HG03575 (cell line): ENCODE measurements around the gene VWA7.

Experiments
- ATAC-seq: cut with Tn5 transposase; IDR thresholded peaks from one replicate; pipeline ENCODE4 v1.9.1; 2021; ENCODE audit not compliant: unreplicated experiment, insufficient number of reproducible peaks, low FRiP score; ENCODE audit errors: extremely low read depth

VWA7 gene

DNA sequence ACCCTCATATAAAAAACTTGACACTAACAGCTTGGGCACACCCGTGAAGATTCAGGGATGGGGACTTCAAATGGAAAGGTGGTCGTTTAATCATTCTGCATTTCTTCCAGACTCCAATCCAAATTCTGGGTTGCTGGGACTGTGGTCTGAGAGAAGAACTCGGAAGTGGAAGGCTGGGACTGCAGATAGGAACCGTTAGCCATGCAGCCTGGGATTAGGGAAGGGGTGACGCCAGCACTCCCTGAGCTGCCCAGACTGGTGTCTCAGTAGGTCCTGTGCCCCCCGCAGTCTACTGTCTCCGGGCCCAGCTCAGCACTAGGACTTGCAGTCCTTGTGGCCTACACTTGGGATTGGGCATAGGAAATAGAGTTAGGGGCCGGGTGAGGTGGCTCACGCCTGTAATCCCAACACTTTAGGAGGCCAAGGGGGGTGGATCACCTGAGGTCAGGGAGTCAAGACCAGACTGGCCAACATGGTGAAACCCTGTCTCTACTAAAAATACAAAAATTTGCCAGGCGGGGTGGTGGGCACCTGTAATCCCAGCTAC is 40.3 kb downstream of the VWA7 start:
- no peak for ATAC-seq

DNA sequence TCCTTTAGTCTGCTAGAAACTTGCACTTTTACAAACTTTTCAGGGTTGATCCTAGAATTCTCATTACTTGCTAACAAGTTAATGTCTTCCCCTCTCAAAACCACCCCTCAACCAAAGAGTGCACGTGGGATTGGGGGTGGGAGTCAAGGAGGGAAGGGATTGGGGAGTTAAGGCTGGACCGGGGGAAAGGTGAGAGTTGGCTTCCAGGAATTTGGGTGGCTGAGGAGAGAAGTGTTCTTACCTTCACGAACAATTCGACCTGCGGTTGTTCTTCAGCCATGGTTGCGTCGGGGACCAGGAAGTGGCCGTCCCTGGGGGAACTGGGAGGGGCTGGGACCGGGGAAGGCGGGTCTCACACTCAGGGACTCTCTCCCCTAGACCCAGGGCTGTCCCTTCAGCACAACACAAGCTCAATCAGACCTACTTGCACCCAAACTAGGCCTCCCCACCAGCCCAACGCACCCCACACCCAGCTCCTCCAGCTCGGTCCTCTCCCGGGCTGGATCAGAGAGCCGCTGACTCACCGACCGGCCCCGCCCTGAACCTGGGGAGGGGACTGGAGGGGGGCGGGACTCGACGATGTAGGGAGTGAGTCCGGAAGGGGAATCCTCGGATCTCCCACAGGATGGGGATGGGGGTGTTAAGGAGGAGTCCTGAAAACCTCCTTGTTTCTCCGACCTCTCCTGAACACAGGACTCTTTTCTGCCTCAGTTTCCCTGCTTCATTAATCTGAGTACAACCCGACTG is 40.9 kb downstream of the VWA7 start, which contains the start of gene CLIC1:
TSS of gene CLIC1 (minus strand) at position 510 of the 747 bp plus-strand sequence. CDS start at position 280, 230 bp downstream.
- no peak for ATAC-seq

DNA sequence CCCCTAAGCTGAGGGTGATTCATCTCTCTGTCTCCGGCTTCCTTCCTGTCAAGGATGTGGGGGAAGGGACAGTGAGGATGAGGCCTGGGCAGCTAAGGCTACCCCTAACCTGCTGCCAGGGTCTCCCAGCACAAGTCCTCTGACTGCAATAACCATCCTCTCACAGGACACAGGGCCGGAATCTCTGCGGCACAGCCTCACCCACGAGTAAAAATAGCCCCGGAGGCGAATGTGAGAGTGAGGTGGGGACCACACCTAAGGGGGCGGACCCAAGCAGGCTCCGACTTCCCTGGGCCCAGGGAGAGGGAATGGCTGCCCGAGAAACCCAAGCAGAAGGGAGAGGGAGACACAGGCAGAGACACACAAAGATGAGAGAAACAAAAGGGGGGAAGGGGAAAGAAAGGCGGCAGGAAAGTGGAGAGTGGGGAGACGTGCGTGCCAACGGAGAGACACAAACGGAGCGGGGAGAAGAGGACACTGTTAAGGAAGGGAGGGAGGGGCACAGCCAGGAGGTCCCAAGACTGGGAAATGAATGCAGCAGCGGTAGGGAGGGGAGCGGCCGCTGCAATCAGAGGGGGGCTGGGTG is 42.2 kb downstream of the VWA7 start:
- ATAC-seq, result no peak

DNA sequence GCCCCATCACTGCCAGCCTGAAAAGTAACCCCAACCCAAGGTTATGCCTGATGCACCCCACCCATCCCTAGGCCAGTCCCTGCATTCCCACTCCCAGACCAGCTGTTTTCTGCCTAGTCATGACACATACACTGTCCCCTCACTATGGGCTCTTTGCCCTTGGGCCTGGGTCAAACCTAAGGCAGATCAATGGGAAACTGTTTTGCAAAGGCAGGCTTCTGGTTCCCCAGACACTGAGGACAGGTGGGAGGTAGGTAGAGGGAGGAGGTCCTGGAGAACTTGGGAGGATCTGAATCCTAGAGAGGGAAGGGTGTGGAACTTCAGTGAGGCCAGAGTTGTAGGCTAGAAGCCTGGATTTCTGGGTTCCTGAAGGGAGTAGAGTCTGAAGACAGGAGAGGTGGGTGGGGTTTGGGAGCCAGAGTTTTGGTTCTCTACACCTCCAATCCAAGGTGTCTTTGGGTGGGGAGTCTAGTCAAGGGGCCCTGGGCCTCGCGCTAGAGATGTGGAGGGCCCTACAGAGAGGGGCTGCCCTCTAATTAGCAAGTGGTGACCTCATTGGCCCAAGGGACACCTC is 42.8 kb downstream of the VWA7 start:
- no peak for ATAC-seq

DNA sequence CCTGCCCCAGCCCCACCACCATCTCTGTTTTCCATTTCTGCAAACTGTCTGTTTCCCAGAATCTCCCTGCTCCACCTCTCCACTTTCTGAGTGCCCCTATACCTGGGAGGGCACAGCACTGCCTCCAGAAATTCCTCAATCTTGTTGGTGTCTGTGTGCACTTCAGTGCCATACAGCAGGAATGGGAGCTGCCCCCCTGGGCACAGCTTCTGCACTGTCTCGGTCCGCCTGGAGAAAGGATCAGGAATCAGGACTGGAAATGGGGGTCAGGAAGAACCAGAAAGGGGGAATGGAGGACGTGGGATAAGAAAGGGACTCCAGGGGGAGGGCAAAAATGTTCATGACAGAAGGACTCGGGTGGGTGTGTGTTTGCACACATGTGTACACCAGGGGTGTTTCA is 43.4 kb downstream of the VWA7 start:
- no peak for ATAC-seq

DNA sequence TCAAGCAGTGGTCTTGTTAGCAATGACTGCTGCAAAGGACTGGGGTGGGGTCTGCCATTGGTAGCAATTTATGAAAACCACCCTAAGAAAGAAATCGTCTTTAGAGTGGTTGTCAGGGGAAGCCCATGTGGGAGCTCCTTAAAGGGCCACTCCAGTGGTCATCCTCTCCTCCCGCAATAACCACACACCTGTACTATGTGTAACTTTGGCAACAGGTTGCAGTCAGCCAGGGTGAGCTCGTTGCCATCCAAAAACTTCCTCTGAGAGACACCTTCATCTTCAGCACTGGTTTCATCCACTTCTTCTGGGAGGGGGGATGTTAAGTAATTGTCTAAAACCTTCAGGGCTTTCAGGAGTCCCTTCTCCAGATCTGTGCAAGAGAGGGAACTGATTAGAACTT is 45.1 kb downstream of the VWA7 start:
- ATAC-seq, result no peak

DNA sequence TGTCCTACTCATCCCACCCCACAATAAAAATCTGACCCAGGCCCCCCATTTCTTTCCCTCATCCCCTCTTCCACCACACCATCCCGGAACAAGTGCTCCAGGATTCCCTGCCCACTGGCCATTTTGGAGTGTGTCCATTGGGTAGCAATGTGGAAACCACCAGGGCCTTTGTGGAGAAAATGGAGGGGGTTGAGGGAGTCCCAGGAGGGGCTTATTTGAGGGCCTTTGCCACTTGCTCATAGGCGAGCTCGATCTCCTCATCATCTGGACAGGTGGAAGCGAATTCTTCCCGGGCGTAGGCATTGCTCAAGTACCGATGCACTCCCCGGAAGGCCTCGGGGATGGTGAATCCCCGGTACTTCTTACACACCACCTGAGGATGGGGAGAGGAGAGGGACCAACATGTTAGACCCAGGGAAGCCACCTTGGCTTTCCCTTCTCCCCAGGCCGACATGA is 46.5 kb downstream of the VWA7 start:
- no peak for ATAC-seq

DNA sequence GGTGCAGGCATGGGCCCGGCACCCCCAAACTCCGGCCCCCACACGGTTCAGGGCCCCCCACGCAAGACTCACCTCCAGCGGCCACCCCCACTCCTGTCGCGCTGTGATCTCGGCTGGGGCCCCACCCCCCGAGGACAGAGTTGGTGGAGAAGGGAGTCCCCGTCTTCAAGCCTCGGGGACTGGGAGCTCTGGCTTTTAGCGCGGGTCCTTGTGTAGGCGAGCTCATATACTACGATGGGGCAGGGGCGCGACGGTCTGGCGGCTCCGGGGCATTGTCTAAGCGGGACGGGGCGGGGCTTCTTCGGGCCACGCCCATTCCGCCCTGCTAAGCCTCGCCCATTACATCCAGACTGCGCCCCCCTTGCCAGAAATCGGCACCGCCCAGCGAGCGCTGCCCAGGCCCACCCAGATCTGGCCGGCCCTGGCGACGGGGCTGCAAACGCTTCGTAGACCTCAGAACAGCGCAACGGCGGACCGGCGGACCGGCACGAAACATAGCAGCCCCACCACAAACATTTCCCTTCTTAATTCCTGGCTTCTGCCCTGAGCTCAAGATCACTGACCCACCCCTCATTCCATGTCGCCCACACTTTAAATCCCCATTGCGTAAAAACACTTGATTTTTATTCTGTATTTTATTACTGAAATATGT is 47.0 kb downstream of the VWA7 start:
- ATAC-seq, result no peak

DNA sequence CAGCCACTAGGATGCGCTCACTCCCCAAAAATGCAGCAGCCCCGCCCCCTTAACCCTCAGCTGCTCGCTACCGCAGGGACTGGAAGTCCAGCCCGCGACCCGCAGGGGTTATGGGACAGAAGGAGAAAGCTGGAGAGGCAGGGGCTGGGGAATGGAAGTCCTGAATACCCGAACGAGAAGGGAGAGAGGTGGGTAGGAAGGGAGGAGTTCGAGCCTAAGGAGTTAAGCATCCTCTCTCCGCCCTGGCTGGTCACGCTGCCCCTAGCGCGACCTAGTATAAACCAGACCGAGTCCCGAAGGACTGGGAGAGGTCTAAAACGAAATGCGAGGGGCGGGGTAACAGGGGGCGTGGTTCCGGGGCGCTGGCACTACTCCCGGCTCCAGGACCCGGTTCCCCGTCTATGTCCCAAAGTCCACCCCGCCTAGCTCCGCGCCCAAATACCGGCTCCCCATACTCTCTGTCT is 47.6 kb downstream of the VWA7 start:
- ATAC-seq, result no peak

DNA sequence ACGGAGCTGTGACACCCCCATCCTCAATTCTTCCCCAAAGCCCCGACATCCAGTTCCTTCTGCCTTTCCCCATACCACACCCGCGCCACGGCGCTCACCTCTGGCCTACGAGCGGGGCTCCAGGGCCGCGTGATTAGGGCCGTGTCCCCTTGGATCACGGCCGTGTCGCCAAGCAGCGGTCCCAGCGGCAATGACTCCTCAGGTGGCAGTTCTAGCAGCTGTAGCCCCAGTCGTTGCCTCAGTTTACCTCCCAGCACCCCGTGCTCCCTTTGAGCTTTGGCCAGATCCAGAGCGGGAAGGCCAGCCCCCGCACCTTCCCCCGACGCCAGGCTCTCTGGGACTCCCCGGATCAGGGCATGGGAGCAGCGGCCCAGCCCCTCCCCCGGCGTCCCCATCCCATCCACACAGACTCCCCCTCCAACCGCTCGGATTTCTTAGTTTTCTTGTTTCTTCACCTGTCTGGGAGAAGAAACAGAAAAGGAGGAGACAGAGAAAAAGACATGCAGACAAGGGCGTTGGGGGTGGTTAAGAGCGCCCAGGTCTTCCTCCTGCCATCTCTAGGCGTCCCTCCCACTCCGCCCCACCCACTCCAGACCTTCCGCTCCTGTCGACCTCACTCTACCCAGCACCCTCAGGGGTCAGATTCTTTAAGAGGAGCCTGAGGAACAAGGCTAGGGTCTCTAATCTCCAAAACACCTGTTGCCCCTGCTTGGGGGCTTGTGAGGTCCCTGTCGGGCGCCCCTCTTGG is 48.2 kb downstream of the VWA7 start, which contains the start of gene DDAH2:
TSS of gene DDAH2 (minus strand) at position 533 of the 748 bp plus-strand sequence. CDS start at position 395, 138 bp downstream.
- no peak for ATAC-seq

DNA sequence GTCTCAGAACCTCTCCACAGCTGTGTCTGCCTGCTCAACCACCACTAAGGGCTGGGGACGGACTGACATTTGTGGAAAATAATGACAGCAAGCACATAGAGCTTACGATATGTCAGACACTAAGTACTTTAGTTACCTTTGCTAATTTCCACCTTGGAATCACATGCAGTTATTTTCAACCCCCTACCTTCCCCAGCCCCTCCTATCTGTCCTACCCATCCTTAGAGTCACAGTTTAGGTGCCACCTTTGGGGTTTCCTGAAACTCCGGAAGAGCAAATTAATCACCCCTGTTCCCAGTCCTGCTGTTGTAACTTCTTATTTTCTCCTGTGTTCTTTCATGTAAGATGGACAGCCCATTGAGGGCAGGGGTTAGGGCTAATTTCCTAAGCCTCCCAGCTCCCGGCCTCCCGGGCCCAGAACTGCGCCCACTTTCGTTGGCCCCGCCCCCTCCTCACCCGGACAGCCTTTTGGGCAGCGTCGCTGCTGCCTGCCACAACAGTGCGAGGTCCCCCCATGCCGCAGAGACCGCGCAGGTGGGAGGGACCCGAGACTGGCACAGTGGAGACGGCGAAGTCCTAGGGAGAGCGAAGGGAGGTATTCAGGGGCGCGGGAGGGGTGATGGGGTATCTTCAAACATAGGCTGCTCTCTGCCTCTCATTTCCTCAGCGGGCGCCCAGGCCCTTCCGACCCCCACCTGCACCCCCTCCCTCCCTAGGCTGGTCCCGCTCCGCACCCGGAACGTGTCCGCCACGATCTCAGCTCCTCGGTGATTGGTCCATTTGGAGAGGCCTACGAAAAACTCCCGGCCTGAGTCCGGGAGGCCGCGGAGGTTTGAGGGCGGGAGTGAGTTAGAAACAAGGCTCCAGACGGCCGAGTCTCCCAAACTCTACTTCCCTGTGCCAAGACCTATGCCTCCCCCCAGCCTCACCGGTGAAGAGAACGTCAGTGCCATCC is 49.1 kb downstream of the VWA7 start:
- ATAC-seq, result no peak

DNA sequence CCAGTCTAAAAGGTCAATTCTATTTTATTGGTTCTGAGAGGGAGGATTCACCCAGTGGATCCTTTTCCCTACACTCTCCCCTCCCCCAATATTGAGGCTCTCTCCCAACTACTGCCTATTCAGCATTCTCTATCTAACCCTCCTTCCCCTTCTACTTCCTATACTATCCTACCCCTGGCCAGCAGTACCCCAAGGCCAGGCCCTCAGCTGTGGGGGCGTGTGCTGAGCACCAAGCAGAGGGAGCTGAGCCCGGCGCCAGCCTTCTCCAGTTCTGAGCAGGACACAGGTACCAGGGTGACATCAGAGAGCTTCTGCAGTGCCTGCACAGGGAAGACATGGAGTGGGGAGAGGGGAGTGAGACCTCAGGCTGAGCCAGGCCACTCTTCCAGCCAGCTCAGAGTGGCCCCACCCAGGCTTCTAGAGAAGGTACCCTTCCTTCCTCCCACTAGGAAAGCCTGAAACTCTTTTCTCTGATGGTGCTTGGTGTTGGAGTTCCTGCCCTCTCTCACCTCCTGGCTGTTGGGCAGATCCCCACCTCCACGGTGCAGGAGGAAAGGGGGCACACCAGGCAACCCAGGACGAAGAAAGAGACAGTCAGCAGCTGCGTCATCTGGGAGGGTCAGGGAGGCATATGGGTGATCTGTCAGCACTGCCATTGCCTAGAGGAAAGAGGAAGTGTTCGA is 50.0 kb downstream of the VWA7 start:
- ATAC-seq, result no peak

DNA sequence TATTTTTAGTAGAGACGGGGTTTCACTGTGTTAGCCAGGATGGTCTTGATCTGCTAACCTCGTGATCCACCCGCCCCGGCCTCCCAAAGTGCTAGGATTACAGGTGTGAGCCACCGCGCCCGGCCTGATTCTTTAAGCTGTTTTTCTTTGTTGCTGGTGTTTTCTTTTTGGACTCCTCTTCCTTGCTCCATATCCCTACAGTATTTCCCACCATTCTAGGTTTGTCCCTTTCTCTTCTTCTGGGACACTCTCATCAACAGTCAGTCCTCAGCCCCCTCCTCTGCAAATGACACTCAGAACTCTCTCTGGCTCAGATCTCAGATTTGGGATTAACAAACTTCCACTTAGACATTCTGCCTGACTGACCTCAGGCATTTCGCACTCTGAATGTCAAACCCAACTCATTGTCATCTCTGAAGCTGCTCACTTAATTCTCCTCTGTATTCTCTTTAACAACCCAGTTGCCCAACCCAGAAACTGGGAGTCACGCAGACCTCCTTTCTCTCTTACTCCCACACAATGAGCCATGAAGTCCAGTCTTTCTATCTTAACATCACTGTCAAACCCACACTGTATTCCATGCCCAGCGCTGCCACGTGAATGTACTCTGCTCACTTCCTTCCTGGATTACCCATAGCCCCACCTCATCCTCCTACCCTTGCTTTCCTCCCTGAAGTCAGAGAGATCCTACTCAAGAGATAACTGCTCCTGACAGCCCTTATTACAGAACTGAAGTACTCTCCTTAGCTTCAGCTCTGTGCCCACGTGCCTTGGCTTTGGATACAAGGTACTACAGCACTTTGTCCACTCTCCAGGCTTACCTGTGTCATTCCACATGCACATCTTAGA is 51.4 kb downstream of the VWA7 start:
- no peak for ATAC-seq

DNA sequence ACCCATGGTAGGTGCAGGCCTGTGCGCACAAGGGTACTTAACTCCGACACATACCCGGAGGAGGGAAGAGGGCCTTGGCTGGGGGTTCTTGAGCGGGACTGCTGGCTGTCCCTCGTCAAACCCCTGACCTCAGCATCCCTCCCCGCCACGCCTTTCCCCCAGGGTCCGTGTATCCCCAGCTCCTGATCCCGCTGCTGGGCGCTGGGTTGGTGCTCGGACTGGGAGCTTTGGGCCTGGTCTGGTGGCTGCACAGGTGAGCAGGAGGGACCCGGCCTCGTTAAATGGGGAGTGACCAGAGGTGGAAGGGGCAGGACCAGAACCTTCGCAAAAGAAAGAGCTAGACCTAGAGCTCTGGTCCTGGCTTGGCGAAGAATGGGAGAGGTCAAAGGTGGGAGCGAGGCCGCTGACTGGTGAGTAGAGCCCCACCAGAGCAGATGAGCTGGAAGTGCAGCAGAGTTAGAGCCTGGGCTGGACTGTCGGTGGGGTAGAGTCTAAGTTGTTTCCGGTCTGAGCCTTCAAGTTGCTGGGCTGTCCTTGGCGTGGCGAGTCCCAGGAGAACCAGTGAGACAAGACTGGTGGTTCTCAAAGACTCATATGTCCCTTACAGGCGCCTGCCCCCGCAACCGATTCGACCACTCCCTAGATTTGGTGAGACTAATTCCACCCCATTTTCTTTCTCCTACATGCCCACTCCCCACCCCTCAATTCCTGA is 53.0 kb downstream of the VWA7 start:
- no peak for ATAC-seq

DNA sequence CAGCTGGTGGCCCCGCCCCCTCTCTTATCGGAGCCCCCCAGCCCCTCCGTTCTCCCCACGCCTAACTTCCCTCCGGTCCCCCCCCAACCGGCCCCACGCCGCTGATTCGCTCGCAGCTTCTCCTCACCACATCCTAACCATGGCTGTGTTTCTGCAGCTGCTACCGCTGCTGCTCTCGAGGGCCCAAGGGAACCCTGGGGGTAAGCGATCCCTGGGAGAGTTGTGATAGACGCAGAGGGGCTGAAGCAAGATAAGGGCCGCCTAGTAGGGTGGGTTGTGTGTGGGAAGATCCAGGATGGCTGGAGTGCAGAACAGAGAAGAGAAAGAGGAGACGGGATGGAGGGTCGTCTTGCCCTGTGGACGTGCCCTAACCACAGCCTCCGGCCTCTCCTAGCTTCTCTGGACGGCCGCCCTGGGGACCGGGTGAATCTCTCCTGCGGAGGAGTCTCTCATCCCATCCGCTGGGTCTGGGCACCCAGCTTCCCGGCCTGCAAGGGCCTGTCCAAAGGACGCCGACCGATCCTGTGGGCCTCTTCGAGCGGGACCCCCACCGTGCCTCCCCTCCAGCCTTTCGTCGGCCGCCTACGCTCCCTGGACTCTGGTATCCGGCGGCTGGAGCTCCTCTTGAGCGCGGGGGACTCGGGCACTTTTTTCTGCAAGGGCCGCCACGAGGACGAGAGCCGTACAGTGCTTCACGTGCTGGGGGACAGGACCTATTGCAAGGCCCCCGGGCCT is 53.7 kb downstream of the VWA7 start, which contains the start of gene MPIG6B:
TSS of gene MPIG6B (plus strand) at position 129 of the 735 bp plus-strand sequence. CDS start at position 140, 11 bp downstream.
- ATAC-seq, result no peak
